ENCODE measurements around the gene RNASET2.
"Not testable (repeated sequence)": the region's sequence is repeated elsewhere in the genome, so short reads cannot be mapped to it uniquely, and the experiment has no call there.

RNASET2 gene

GRCh38 chr6:166925141-166925996, 31.0 kb downstream of the RNASET2 start:
- DNase-seq = no peak

- DNase-seq = no peak
Observed at GRCh38 chr6:166924531-166924930, 31.8 kb downstream of the RNASET2 start.

DNA sequence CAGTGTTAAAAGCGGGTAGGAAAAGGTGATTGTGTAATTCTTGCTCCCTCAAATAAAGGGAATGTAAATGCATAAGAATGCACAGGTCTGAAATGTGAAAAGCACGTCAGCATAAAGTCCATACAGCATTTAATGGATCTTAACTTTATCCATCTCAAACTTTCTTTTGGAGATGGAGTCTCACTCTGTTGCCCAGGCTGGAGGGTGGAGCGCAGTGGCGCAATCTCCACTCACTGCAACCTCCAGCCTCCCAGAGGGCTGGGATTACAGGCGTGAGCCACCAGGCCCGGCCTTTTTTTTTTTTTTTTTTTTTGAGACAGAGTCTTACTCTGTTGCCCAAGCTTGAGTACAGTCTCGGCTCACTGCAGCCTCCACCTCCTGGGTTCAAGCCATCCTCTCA, 33.4 kb downstream of the RNASET2 start:
- no peak for DNase-seq

- DNase-seq = no peak
Observed at GRCh38 chr6:166921570-166921969, 34.8 kb downstream of the RNASET2 start.

DNA sequence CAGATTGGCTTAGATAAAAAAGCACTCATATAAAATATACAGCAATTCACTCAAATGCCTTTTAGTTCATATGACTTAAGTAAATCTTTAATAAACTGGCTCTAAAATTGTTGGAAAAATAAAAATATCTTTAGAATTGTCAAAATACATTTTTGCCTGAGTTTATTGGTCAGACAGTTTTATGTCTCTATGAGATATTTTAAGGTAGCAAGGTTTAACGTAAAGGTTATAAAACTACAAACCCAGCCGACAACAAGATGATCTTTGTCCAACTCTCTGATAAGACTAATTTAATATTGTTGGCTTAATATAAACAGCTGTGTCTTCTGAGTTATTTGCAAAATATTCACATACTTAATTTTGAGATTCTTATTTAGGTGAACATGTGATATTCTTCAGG, 39.5 kb downstream of the RNASET2 start:
- DNase-seq = no peak

- not testable (repeated sequence) for DNase-seq
Observed at GRCh38 chr6:166915484-166915883, 40.9 kb downstream of the RNASET2 start.

- not testable (repeated sequence) for DNase-seq
Observed at GRCh38 chr6:166914952-166915351, 41.4 kb downstream of the RNASET2 start.

GRCh38 chr6:166911248-166911677, 45.1 kb downstream of the RNASET2 start:
- DNase-seq = no peak

DNA sequence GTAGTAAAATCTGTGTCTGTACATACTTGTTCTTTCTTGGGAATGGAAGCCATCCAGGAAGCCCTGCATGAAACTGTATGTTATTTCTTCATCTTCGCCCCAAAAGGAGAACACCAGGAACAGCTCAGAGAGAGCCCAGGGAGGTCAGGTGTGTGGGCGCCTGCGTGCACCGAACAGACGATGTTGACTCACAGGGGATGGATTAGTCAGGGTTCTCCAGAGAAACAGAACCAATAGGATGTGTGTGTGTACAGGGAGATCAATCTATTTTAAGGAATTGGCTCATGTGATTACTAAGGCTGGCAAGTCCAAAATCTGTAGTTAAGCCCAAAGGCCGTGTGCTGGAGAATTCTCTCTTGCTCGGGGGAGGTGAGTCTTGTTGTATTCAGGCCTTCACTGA, 45.7 kb downstream of the RNASET2 start:
- no peak for DNase-seq

DNA sequence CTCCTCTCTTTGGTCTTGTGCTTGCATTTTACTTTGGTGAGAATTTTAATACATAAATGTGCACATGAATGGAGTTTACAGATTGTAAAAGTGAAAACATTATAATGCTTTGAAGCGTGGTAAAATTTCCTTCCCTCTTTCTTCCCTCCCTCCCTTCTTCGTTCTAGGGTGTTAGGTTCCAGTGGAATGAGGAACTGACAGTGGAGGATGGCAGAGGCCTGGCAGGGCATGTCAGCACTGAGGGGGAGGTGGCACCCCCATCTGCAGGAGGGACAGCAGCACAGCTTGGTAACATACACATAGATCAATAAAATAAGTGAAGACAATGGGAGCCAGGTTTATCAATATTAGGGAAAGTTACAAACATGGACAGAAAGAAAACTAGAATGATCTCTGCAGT, 47.5 kb downstream of the RNASET2 start:
- DNase-seq = no peak

- no peak for DNase-seq
Observed at GRCh38 chr6:166907871-166908806, 48.2 kb downstream of the RNASET2 start.

GRCh38 chr6:166907373-166907841, 48.9 kb downstream of the RNASET2 start:
- DNase-seq = no peak

DNA sequence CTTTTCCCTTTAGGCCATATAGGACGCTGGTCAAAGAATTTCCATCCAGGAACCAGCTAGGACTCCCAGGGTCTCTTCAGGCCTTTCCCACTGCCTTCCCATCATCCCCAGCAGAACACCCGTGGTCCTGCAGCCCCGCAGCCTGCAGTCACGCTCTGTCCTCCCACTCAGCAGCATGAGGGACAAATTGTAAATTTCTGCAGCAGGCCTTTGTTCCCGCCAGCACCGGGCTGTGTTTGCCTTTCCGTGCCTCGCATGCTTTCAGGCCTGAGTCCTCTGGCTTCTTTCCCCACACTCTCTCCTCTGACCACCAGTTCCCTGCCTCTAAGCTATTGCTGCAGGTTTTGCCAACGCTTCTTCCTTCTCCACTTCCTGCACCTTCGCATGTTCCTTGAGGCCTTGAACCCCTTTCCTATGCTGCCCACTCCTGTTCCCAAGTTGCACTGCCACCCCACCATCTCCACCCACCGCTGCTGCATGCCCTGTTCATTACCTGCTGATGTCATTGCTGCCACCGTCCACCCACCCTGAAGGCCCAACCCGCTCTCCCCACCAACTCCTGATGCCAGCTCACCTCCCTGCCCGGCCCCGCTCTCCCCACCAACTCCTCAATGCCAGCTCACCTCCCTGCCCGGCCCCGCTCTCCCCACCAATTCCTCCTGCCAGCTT, 49.8 kb downstream of the RNASET2 start:
- DNase-seq = no peak

GRCh38 chr6:166905505-166906134, 50.7 kb downstream of the RNASET2 start:
- no peak for DNase-seq

GRCh38 chr6:166905013-166905412, 51.3 kb downstream of the RNASET2 start:
- DNase-seq = no peak

- DNase-seq = no peak
Observed at GRCh38 chr6:166904101-166904746, 52.1 kb downstream of the RNASET2 start.

- DNase-seq = no peak
Observed at GRCh38 chr6:166903500-166903899, 52.9 kb downstream of the RNASET2 start.

GRCh38 chr6:166903027-166903426, 53.3 kb downstream of the RNASET2 start:
- no peak for DNase-seq

- no peak for DNase-seq
Observed at GRCh38 chr6:166902211-166902755, 54.1 kb downstream of the RNASET2 start.

DNA sequence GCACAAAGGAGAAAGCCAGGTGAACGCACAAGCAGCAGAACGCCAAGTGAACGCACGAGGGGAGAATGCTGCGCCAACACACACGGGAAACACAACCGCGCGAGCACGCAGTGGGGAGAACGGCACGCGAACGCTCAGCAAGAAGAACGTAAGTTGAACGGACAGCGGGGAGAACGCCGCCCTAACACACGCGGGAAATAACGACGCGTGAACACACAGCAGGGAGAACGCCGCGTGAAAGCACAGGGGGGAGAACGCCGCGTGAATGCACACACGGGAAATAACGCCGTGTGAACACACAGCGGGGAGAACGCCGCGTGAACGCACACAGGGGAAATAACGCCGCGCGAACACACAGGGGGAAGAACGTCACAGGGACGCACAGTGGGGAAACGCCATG, 54.7 kb downstream of the RNASET2 start:
- DNase-seq = no peak

DNA sequence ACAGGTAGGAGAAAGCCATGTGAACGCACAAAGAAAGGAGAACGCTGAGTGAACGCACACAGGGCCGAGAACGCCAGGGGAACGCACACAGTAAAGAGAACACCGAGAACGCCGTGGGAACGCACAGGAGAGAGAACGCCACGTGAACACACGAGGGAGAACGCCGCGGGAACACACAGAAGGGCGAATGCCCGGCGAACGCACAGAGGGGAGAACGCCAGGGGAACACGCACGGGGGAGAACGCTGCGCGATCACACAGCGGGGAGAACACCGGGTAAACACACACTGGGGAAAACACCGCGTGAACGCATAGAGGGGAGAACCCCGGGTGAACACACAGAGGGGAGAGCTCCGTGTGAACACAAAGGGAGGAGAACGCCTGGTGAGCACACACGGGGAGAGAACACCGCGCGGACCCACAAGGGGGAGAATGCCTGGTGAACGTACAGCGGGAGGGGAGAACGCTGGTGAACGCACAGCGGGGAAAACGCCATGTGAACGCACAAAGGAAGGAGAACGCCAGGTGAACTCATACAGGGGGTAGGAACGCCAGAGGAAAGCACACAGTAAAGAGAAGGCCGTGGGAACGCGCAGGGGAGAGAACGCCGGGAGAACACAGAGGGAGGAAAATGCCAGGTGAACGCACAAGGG, 55.3 kb downstream of the RNASET2 start:
- DNase-seq = no peak

Data from stimulated activated CD4-positive, alpha-beta T cell treated with anti-CD3 and anti-CD28 coated beads, Interleukin-12 subunit alpha, Interleukin-12 subunit beta, amount 100 ng/mL, for 4 hours (primary cell).